ENCODE measurements around the gene ZFYVE28. TPM values are rescaled to one million over a fixed set of nuclear protein-coding genes. Genes with fewer than 3 reads are reported as not detected.

Gene ZFYVE28
- total and polyA plus RNA-seq, 3 experiments from 2014 or later: 12.9 to 14.8 (median 13.2) TPM

DNA sequence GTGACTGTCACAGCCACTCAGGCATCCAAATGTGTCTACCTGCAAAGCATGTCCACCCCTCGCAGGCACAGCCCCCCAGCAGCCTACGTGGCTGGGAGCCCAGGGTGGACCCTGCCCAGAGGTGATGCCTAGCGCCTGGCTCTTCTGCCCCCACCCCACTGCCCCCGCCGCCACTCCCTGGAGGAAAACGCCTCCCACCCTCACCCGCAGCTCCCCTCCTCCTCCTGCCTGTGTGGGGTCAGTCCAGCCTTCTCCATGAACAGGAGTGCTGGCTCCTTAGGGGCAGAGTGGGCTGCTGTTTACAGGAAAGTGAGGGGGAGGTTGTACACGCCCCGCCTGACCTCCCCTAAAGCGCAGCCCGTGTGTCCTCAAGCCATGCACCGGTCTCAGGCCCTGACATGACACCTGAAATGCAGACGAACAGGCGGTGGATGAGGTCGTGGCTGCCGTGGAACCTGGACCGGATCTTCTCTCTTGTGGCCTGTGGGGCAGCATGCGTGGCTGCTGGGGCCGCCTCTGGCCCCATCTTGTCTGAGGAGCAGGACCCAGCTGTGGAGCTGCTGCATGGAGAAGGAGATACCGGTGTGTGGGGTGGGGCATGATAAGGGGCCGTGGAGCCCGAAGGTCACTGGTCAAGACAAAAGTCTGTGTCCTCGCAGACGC lies 144.7 kb downstream of the ZFYVE28 start:
- Mint-ChIP-seq H3K4me3 (no peak overlapping the region), H3K27ac (peak overlapping the region in 1 of 8 donors; percentile 58), H3K27me3 (peaks cover 0 to 3% of the 10 kb centered on the region in 2 donors), H3K36me3 (peaks cover 0 to 16% (median 5%) of the 10 kb centered on the region in 3 donors), H3K4me1 (peaks cover 0 to 3% (median 0%) of the 10 kb centered on the region in 3 donors), H3K9me3 (no peaks in the 10 kb centered on the region)
- Histone ChIP-seq H3K36me3 (ENCODE audit: insufficient read depth, low read length) (no peaks in the 10 kb centered on the region), H3K27ac (ENCODE audit: low read depth, low read length) (no peak overlapping the region), H3K9me3 (ENCODE audit: low read length) (no peaks in the 10 kb centered on the region), H3K4me3 (ENCODE audit: low read length) (no peak overlapping the region), H3K27me3 (ENCODE audit: insufficient read depth, low read length, poor library complexity, severe bottlenecking) (no peaks in the 10 kb centered on the region), H3K4me1 (ENCODE audit: insufficient read depth, low read length) (no peaks in the 10 kb centered on the region)
- ChIA-PET POLR2A (no interaction called here), CTCF (no interaction called here)
- DNase-seq: no peak

DNA sequence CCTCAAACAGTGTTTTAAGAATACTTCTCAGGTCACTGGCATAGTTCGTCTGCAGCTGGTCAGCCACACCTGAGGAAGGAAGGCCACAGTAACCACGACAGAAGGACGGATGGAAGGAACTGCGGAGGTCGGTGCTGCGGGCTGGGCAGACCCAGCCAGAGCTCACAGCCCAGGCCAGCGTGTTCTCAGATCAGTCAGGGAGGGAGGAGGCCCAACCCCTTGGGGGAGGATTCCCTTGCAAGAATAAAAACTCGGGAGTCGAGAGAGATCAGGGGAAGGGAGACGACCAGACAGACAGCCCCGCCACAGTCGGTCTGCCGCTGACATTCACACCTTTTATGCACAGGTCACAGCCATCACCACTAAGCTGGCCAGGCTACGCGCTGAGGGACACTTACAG lies 145.2 kb downstream of the ZFYVE28 start:
- H3K36me3 ChIP-seq (ENCODE audit: insufficient read depth, low read length): no peaks in the 10 kb centered on the region
- H3K27ac Mint-ChIP-seq: peak overlapping the region in 1 of 8 donors; percentile 35
- H3K4me3 Mint-ChIP-seq: no peak overlapping the region
- no peaks in the 10 kb centered on the region for H3K9me3 ChIP-seq (ENCODE audit: low read length)
- no peaks in the 10 kb centered on the region for H3K9me3 Mint-ChIP-seq
- H3K4me1 Mint-ChIP-seq: peaks cover 0 to 3% (median 0%) of the 10 kb centered on the region in 3 donors
- H3K27me3 ChIP-seq (ENCODE audit: insufficient read depth, low read length, poor library complexity, severe bottlenecking): no peaks in the 10 kb centered on the region
- ChIA-PET CTCF (no interaction called here), POLR2A (no interaction called here)
- H3K27me3 Mint-ChIP-seq: peaks cover 0 to 3% of the 10 kb centered on the region in 2 donors
- peaks cover 0 to 16% (median 5%) of the 10 kb centered on the region in 3 donors for H3K36me3 Mint-ChIP-seq
- no peak overlapping the region for H3K4me3 ChIP-seq (ENCODE audit: low read length)
- H3K4me1 ChIP-seq (ENCODE audit: insufficient read depth, low read length): no peaks in the 10 kb centered on the region
- no peak for DNase-seq
- H3K27ac ChIP-seq (ENCODE audit: low read depth, low read length): no peak overlapping the region

DNA sequence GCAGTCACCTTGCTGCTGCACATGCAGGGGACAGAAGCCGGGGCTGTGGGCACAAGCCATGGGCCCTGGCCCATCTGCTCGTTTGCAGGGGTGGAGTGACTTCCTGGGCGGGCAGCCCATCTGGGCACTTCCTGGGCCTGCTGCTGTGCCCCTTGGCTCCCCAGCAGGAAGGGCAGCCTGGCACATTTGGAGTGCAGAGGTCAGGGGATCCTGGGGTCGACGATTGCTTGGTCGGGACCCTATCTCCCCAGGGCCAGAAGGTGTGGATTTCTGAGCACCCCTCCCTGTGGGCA lies 145.7 kb downstream of the ZFYVE28 start:
- ChIA-PET CTCF (no interaction called here), POLR2A (no interaction called here)
- no peaks in the 10 kb centered on the region for H3K36me3 ChIP-seq (ENCODE audit: insufficient read depth, low read length)
- Mint-ChIP-seq H3K27me3 (peaks cover 0 to 3% of the 10 kb centered on the region in 2 donors), H3K4me3 (no peak overlapping the region), H3K27ac (no peak overlapping the region), H3K4me1 (peaks cover 0 to 3% (median 0%) of the 10 kb centered on the region in 3 donors), H3K36me3 (peaks cover 0 to 16% (median 5%) of the 10 kb centered on the region in 3 donors), H3K9me3 (no peaks in the 10 kb centered on the region)
- no peak overlapping the region for H3K4me3 ChIP-seq (ENCODE audit: low read length)
- DNase-seq: no peak
- H3K4me1 ChIP-seq (ENCODE audit: insufficient read depth, low read length): no peaks in the 10 kb centered on the region
- no peak overlapping the region for H3K27ac ChIP-seq (ENCODE audit: low read depth, low read length)
- H3K9me3 ChIP-seq (ENCODE audit: low read length): no peaks in the 10 kb centered on the region
- H3K27me3 ChIP-seq (ENCODE audit: insufficient read depth, low read length, poor library complexity, severe bottlenecking): no peaks in the 10 kb centered on the region

DNA sequence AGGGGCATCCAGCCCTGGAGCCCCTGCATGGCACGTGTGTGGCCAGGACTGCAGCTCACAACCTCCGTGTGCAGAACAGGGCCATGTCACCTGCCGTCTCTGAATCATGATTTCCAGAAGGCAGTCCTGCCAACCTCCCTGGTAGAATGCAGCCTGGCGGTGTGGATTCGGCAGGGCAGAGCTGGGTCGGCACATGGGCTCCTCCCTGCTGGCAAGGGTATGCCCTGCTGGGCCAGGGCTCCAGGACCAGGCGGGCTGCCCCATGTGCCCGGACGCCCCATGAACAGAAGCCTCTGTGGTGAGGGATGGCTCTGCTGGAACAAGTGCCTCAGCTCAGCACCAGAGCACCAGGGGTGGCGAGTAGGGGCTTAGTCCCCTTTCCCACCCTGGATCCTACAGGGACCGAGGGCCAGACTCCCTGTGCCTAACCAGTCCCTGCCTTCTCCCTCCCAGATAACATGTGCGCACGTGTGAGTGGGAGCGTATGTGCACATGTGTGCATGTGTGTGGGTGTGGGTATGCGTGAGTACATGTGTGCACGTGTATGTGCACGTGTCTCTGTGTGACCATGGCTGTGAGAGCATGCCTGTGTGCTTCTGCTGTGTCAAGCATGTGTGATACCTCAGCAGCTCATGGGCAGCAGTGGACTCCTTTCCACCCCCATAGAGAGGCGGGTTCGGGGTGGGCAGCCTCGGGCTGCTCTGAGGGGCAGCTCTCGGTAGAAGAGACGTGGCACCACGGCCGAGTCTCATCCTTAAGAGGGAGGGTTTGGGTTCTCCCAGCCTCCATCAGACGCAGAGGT lies 146.2 kb downstream of the ZFYVE28 start:
- H3K27me3 Mint-ChIP-seq: peaks cover 0 to 3% of the 10 kb centered on the region in 2 donors
- no peak for DNase-seq
- Histone ChIP-seq H3K4me1 (ENCODE audit: insufficient read depth, low read length) (no peaks in the 10 kb centered on the region), H3K36me3 (ENCODE audit: insufficient read depth, low read length) (no peaks in the 10 kb centered on the region), H3K9me3 (ENCODE audit: low read length) (no peaks in the 10 kb centered on the region), H3K27ac (ENCODE audit: low read depth, low read length) (no peak overlapping the region), H3K27me3 (ENCODE audit: insufficient read depth, low read length, poor library complexity, severe bottlenecking) (no peaks in the 10 kb centered on the region), H3K4me3 (ENCODE audit: low read length) (no peak overlapping the region)
- ChIA-PET CTCF (interaction anchor here (1.3 kb wide), 1 partner anchor 10 kb away, joined by 5 read pairs; no protein-coding TSS in a partner anchor), POLR2A (no interaction called here)
- no peaks in the 10 kb centered on the region for H3K9me3 Mint-ChIP-seq
- H3K4me1 Mint-ChIP-seq: peaks cover 0 to 3% (median 0%) of the 10 kb centered on the region in 3 donors
- H3K4me3 Mint-ChIP-seq: no peak overlapping the region
- peak overlapping the region in 2 of 8 donors; percentile 50 to 52 for H3K27ac Mint-ChIP-seq
- H3K36me3 Mint-ChIP-seq: peaks cover 0 to 16% (median 5%) of the 10 kb centered on the region in 3 donors

- Mint-ChIP-seq H3K27ac (no peak overlapping the region), H3K9me3 (no peaks in the 10 kb centered on the region), H3K4me3 (no peak overlapping the region), H3K4me1 (peaks cover 0 to 3% (median 0%) of the 10 kb centered on the region in 3 donors), H3K27me3 (peaks cover 0 to 3% of the 10 kb centered on the region in 2 donors), H3K36me3 (peaks cover 0 to 16% (median 5%) of the 10 kb centered on the region in 3 donors)
- no peaks in the 10 kb centered on the region for H3K4me1 ChIP-seq (ENCODE audit: insufficient read depth, low read length)
- no peak overlapping the region for H3K4me3 ChIP-seq (ENCODE audit: low read length)
- no peak for DNase-seq
- POLR2A ChIA-PET: no interaction called here
- H3K27me3 ChIP-seq (ENCODE audit: insufficient read depth, low read length, poor library complexity, severe bottlenecking): no peaks in the 10 kb centered on the region
- CTCF ChIA-PET: interaction anchor here (1.3 kb wide), 1 partner anchor 10 kb away, joined by 5 read pairs; no protein-coding TSS in a partner anchor
- H3K27ac ChIP-seq (ENCODE audit: low read depth, low read length): no peak overlapping the region
- no peaks in the 10 kb centered on the region for H3K36me3 ChIP-seq (ENCODE audit: insufficient read depth, low read length)
- no peaks in the 10 kb centered on the region for H3K9me3 ChIP-seq (ENCODE audit: low read length)
These were observed 147.0 kb downstream of the ZFYVE28 start for GRCh38 chr4:2271279-2272025.

GRCh38 chr4:2270341-2271165 lies 147.9 kb downstream of the ZFYVE28 start:
- H3K4me1 Mint-ChIP-seq: peaks cover 0 to 3% (median 0%) of the 10 kb centered on the region in 3 donors
- DNase-seq: no peak
- Histone ChIP-seq H3K4me3 (ENCODE audit: low read length) (no peak overlapping the region), H3K27ac (ENCODE audit: low read depth, low read length) (no peak overlapping the region), H3K27me3 (ENCODE audit: insufficient read depth, low read length, poor library complexity, severe bottlenecking) (no peaks in the 10 kb centered on the region), H3K4me1 (ENCODE audit: insufficient read depth, low read length) (no peaks in the 10 kb centered on the region), H3K9me3 (ENCODE audit: low read length) (no peaks in the 10 kb centered on the region), H3K36me3 (ENCODE audit: insufficient read depth, low read length) (no peaks in the 10 kb centered on the region)
- CTCF ChIA-PET: no interaction called here
- H3K27ac Mint-ChIP-seq: no peak overlapping the region
- peaks cover 0 to 16% (median 5%) of the 10 kb centered on the region in 3 donors for H3K36me3 Mint-ChIP-seq
- no peaks in the 10 kb centered on the region for H3K9me3 Mint-ChIP-seq
- H3K4me3 Mint-ChIP-seq: no peak overlapping the region
- H3K27me3 Mint-ChIP-seq: peaks cover 0 to 3% of the 10 kb centered on the region in 2 donors
- POLR2A ChIA-PET: no interaction called here

DNA sequence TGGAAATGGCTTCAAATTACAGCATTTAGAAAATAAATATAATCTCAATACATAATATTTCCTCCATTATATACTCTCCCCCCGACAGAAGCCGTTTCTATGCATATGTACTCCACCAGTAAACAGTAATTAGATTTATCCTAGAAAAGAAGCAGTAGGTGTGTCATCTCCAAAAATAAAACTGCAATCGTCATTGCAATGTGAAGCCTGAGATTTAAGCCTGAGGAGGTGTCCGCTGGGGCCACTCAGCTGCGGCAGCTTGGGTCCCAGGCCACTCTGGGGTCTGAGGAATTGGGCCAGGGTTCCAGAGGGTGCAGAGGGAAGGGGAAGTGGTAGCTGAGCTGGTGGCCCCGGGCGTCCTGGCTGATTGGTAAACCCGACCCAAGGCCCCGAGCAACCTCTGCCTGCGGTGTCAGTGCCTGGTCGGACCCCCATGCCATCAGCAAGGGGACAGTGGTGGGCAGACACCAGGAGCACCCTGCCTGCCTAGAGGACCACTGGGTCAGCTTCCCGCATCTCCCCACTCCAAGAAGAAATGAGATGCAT lies 148.8 kb downstream of the ZFYVE28 start:
- H3K4me3 ChIP-seq (ENCODE audit: low read length): no peak overlapping the region
- H3K9me3 Mint-ChIP-seq: no peaks in the 10 kb centered on the region
- H3K4me3 Mint-ChIP-seq: no peak overlapping the region
- peaks cover 0 to 1% of the 10 kb centered on the region in 2 donors for H3K27me3 Mint-ChIP-seq
- H3K4me1 Mint-ChIP-seq: peaks cover 0 to 3% (median 0%) of the 10 kb centered on the region in 3 donors
- H3K27ac Mint-ChIP-seq: no peak overlapping the region
- no peaks in the 10 kb centered on the region for H3K36me3 ChIP-seq (ENCODE audit: insufficient read depth, low read length)
- H3K27ac ChIP-seq (ENCODE audit: low read depth, low read length): no peak overlapping the region
- no peaks in the 10 kb centered on the region for H3K4me1 ChIP-seq (ENCODE audit: insufficient read depth, low read length)
- H3K36me3 Mint-ChIP-seq: peaks cover 0 to 16% (median 5%) of the 10 kb centered on the region in 3 donors
- H3K9me3 ChIP-seq (ENCODE audit: low read length): no peaks in the 10 kb centered on the region
- ChIA-PET POLR2A (no interaction called here), CTCF (interaction anchor here (1.0 kb wide), 1 partner anchor 149 kb away, joined by 3 read pairs; the partner anchor contains the start of gene CFAP99)
- no peaks in the 10 kb centered on the region for H3K27me3 ChIP-seq (ENCODE audit: insufficient read depth, low read length, poor library complexity, severe bottlenecking)
- DNase-seq: no peak
